HepG2 (cell line): ENCODE data around the gene AADACL4. TPM values are rescaled to one million over a fixed set of nuclear protein-coding genes. Genes with fewer than 3 reads are reported as not detected.
A peak's percentile ranks its signal among the peaks of the same experiment; 100 is the strongest.

ENCODE experiments used
- CC2D1A ChIP-seq: sonication (generic); formaldehyde crosslinking; IDR thresholded peaks from 2 replicates; pipeline ENCODE4 v1.8.1; 2023; ENCODE audit warnings: mild to moderate bottlenecking, missing genetic modification reagents
- DBP ChIP-seq: sonication (generic); formaldehyde crosslinking; IDR thresholded peaks from 2 replicates; pipeline ENCODE4 v1.4.0; 2020; ENCODE audit warnings: missing genetic modification reagents; ENCODE audit errors: not compliant biosample characterization
- DZIP1 ChIP-seq: sonication (generic); formaldehyde crosslinking; IDR thresholded peaks from 2 replicates; pipeline ENCODE4 v1.5.0; 2020; ENCODE audit warnings: mild to moderate bottlenecking, missing genetic modification reagents
- ETS1 ChIP-seq: sonication (generic); formaldehyde crosslinking; IDR thresholded peaks from 2 replicates; pipeline ENCODE4 v1.4.0; 2020; ENCODE audit warnings: missing genetic modification reagents
- ISL2 ChIP-seq: sonication (generic); formaldehyde crosslinking; IDR thresholded peaks from 2 replicates; pipeline ENCODE4 v1.5.0; 2020; ENCODE audit warnings: missing genetic modification reagents
- KDM6A ChIP-seq: IDR thresholded peaks from 2 replicates; pipeline ENCODE4 v1.6.1; 2016; ENCODE audit warnings: low read depth
- KMT2A ChIP-seq: sonication (generic); formaldehyde crosslinking; IDR thresholded peaks from 2 replicates; pipeline ENCODE4 v1.4.0; 2020; ENCODE audit warnings: missing genetic modification reagents
- MYC ChIP-seq: sonication (generic); formaldehyde crosslinking; IDR thresholded peaks from 2 replicates; pipeline ENCODE4 v1.9.0; 2021; ENCODE audit warnings: missing genetic modification reagents, borderline replicate concordance
- PATZ1 ChIP-seq: sonication (generic); formaldehyde crosslinking; IDR thresholded peaks from 2 replicates; pipeline ENCODE4 v1.4.0; 2020; ENCODE audit warnings: missing genetic modification reagents
- PHF20 ChIP-seq: sonication (generic); formaldehyde crosslinking; IDR thresholded peaks from 2 replicates; pipeline ENCODE4 v1.5.0; 2020; ENCODE audit warnings: mild to moderate bottlenecking, missing genetic modification reagents
- PPARG ChIP-seq: conservative IDR thresholded peaks from 2 replicates; pipeline ENCODE4 v1.6.1; 2016; ENCODE audit warnings: missing biosample characterization, missing genetic modification reagents
- REXO4 ChIP-seq: sonication (generic); formaldehyde crosslinking; IDR thresholded peaks from 2 replicates; pipeline ENCODE4 v1.8.0; 2022; ENCODE audit warnings: missing genetic modification reagents, mild to moderate bottlenecking, borderline replicate concordance
- SP4 ChIP-seq: sonication (generic); formaldehyde crosslinking; IDR thresholded peaks from 2 replicates; pipeline ENCODE4 v1.8.1; 2023; ENCODE audit warnings: mild to moderate bottlenecking, missing genetic modification reagents
- STAT5B ChIP-seq: sonication (generic); formaldehyde crosslinking; IDR thresholded peaks from 2 replicates; pipeline ENCODE4 v1.4.0; 2020; ENCODE audit warnings: missing genetic modification reagents
- U2AF2 ChIP-seq: fragments of 200-400 bp; formaldehyde crosslinking; IDR thresholded peaks from 2 replicates; pipeline ENCODE4 v1.6.1; 2017; ENCODE audit warnings: low read depth, mild to moderate bottlenecking, low read length
- ZNF280D ChIP-seq: sonication (generic); formaldehyde crosslinking; IDR thresholded peaks from 2 replicates; pipeline ENCODE4 v1.5.1; 2020; ENCODE audit warnings: mild to moderate bottlenecking, missing genetic modification reagents
- ZNF354B ChIP-seq: sonication (generic); formaldehyde crosslinking; IDR thresholded peaks from 2 replicates; pipeline ENCODE4 v1.8.0; 2022; ENCODE audit warnings: mild to moderate bottlenecking, missing genetic modification reagents
- ZNF512 ChIP-seq: sonication (generic); formaldehyde crosslinking; IDR thresholded peaks from 2 replicates; pipeline ENCODE4 v1.4.0; 2020; ENCODE audit warnings: mild to moderate bottlenecking, missing genetic modification reagents
- polyA plus RNA-seq, 8 experiments: library from polyadenylated mRNA; depleted of rRNA in 3 of 8; stranded (reverse) in 7 of 8; unstranded in 1 of 8; fragments of >200 nt; fragmentation: Illumina TruSeq in 4 of 8; extraction: Trizol in 4 of 8; gene quantifications; 2 replicates each; pipeline versions ENCODE4 v1.2.1 to v1.2.3, GENCODE V29; 2011 to 2016; ENCODE audit warnings: low read depth in 4 of 8, missing spikeins in 1 of 8, mixed read lengths in 1 of 8; ENCODE audit not compliant: insufficient read depth in 1 of 8
- total RNA-seq, 5 experiments: library from RNA; depleted of rRNA; stranded (reverse); fragments of >200 nt; fragmentation: Illumina TruSeq; extraction: Trizol; gene quantifications; 2 replicates each; pipeline ENCODE4 v1.2.3, GENCODE V29; 2016; ENCODE audit warnings: low read depth in 1 of 5

The AADACL4 gene
- total and polyA plus RNA-seq, 2 of the 13 experiments (the other 11 are each of a cell fraction or from before 2014, with no cell fraction given), result not detected

GRCh38 chr1:12604114-12604874, 39.6 kb upstream of the AADACL4 start (continued):
- peak; percentile 85 for TF ChIP-seq PATZ1 (CRISPR knock-in tag)
- TF ChIP-seq DZIP1 (CRISPR knock-in tag), result no peak
- TF ChIP-seq PPARG (CRISPR knock-in tag), result peak; percentile 60
- peak; percentile 65 for TF ChIP-seq ZNF280D (CRISPR knock-in tag)
- no peak for TF ChIP-seq ETS1
- TF ChIP-seq DBP (CRISPR knock-in tag), result no peak
- TF ChIP-seq U2AF2, result no peak
- TF ChIP-seq ZNF354B (CRISPR knock-in tag), result no peak
- TF ChIP-seq KDM6A (CRISPR knock-in tag), result 0 out of 2 replicates have a peak, but pooled peaks have one; percentile 52
- TF ChIP-seq MYC (CRISPR knock-in tag), result no peak
- TF ChIP-seq ZNF512, result no peak
- TF ChIP-seq ISL2 (CRISPR knock-in tag), result peak; percentile 75
- TF ChIP-seq KMT2A, result no peak
- no peak for TF ChIP-seq SP4
- TF ChIP-seq STAT5B (CRISPR knock-in tag), result no peak
- no peak for TF ChIP-seq CC2D1A (CRISPR knock-in tag)
- no peak for TF ChIP-seq PHF20 (CRISPR knock-in tag)
- TF ChIP-seq REXO4, result no peak
